Stimulated activated naive CD8-positive, alpha-beta T cell treated with anti-CD3 and anti-CD28 coated beads, Interleukin-15, Interleukin-2, amounts not matched to agents 100 ng/mL and 50 ng/mL, for 24 hours (primary cell): ENCODE measurements around the gene CTNND2.

ENCODE experiments used
- H3K27ac Mint-ChIP-seq: one replicate; pipeline ENCODE4 v1.8.0; 2021; ENCODE audit warnings: mild to moderate bottlenecking, mixed read lengths
- H3K27me3 Mint-ChIP-seq: one replicate; pipeline ENCODE4 v1.8.0; 2021; ENCODE audit warnings: mixed read lengths
- H3K36me3 Mint-ChIP-seq: one replicate; pipeline ENCODE4 v1.8.0; 2021; ENCODE audit warnings: low read depth, mixed read lengths
- H3K4me1 Mint-ChIP-seq: one replicate; pipeline ENCODE4 v1.8.0; 2021; ENCODE audit warnings: low read depth, mixed read lengths
- H3K4me3 Mint-ChIP-seq: one replicate; pipeline ENCODE4 v1.8.0; 2021; ENCODE audit warnings: mild to moderate bottlenecking, mixed read lengths
- H3K9me3 Mint-ChIP-seq: one replicate; pipeline ENCODE4 v1.8.0; 2021; ENCODE audit warnings: mixed read lengths

CTNND2 gene

DNA sequence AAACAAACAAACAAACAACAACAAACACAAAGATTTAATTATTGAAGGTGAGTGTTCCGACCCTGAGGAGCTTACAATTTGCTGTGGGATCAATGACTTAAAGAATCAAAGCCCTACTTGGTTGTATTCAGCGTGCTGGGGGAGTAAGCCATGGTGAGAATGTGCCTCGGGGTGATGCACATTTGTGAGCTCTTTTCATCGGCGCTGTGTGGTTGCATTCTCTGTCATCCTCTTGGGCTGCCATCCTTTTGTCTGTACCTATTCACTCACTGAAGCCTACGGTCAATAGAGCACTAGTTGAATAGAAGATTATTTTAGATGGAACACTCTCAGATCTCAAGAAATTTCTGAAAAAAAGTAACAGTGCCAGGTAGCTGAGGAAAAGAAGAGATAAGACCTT is 203.9 kb downstream of the CTNND2 start:
- H3K27me3 Mint-ChIP-seq: no peaks in the 10 kb centered on the region
- H3K9me3 Mint-ChIP-seq: no peaks in the 10 kb centered on the region
- no peak overlapping the region for H3K4me3 Mint-ChIP-seq
- H3K36me3 Mint-ChIP-seq: no peaks in the 10 kb centered on the region
- H3K4me1 Mint-ChIP-seq: no peaks in the 10 kb centered on the region
- H3K27ac Mint-ChIP-seq: no peak overlapping the region

DNA sequence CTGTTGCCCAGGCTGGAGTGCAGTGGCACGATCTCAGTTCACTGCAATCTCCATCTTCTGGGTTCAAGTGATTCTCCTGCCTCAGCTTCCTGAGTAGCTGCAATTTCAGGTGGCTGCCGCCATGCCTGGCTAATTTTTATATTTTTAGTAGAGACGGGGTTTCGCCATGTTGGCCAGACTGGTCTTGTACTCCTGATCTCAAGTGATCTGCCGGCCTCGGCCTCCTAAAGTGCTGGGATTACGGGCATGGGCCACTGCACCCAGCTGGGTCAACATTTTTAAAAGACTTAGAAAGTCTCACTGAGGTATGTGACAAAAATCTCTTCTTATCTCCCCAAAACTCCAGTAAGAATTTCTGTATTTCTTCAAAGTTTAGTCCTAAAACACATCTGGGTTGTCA is 211.6 kb downstream of the CTNND2 start:
- Mint-ChIP-seq H3K9me3 (no peaks in the 10 kb centered on the region), H3K4me1 (no peaks in the 10 kb centered on the region)

DNA sequence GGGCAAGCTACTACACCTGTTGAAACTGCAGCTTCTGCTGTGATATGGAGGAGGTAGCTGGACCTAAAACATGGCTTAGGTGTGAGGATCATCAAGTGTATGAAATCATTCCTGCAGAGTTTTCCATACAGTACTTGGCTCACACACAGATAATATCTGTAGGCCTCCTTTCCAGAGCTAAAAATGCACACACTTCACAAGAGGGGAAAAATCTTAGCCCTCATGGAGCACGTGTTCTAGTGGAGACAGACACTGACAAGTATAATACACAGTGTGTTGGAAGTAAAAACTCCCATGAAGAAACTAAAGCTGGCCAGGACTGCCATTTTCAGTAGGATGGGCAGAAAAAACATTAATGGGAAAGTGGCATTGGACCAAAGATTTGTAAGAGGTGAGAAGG is 216.7 kb downstream of the CTNND2 start:
- H3K36me3 Mint-ChIP-seq: no peaks in the 10 kb centered on the region
- H3K4me1 Mint-ChIP-seq: no peaks in the 10 kb centered on the region
- H3K4me3 Mint-ChIP-seq: no peak overlapping the region

More for the DNA sequence above, 211.6 kb downstream of the CTNND2 start:
- no peak overlapping the region for H3K27ac Mint-ChIP-seq
- no peaks in the 10 kb centered on the region for H3K36me3 Mint-ChIP-seq
- H3K27me3 Mint-ChIP-seq: no peaks in the 10 kb centered on the region
- H3K4me3 Mint-ChIP-seq: no peak overlapping the region

DNA sequence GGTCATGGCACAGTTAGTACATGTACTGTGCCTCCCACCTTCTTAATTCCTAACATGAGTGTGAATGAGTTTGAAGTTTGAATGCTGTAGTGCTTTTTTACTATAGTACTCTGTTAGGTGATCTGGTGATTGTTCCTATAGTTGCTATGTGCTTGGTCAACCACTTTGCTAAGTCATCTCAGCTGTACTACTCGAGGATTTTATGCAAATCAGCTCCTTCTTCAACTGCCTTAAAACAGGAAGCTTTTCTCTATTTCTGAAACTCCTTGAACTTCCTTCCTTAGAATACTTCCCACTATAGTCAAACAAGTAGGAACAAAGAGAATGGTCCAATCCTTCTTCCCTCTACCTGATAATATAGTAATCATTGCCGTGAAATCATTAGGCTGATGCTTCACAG is 219.6 kb downstream of the CTNND2 start:
- H3K9me3 Mint-ChIP-seq: no peaks in the 10 kb centered on the region
- no peak overlapping the region for H3K4me3 Mint-ChIP-seq
- H3K36me3 Mint-ChIP-seq: no peaks in the 10 kb centered on the region
- H3K27me3 Mint-ChIP-seq: no peaks in the 10 kb centered on the region
- no peaks in the 10 kb centered on the region for H3K4me1 Mint-ChIP-seq
- no peak overlapping the region for H3K27ac Mint-ChIP-seq

More for the DNA sequence above, 216.7 kb downstream of the CTNND2 start:
- no peak overlapping the region for H3K27ac Mint-ChIP-seq
- H3K27me3 Mint-ChIP-seq: no peaks in the 10 kb centered on the region
- H3K9me3 Mint-ChIP-seq: no peaks in the 10 kb centered on the region

DNA sequence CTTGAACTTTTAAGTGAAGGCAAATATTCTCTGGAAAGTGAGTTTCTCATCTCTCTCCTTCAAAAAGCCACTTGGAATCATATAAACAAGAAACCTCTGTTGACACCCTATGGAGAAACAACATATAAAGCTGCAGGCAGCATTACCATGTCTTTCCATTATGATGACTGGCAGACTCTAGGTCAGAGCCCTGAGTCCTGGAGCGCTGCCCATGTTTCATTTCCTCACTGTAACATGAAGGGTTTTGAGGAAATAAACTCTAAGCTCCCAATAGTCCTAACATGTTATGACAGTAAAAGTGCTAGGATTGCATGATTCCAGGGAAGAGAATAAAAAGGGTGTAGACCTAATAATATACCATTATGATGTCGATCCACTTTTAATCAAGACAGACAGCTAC is 220.6 kb downstream of the CTNND2 start:
- Mint-ChIP-seq H3K4me3 (no peak overlapping the region), H3K27ac (no peak overlapping the region)

DNA sequence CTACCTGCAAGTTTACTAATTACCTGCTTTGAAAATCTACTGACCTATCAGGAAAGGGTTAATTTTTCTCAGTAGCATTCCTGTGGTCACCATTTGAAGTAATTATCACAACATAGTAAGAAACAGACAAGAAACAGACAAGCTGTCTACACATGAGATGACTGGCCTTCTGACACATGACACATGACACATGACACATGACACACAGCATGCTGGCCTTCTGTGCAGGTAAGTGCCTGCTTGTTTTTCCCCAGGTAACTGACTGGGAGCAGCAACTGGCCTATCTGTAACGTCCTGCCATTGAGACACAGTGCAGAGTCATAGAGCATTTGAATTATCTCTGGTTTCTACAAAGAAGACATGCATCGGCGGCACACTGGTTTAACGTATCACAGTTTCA is 222.4 kb downstream of the CTNND2 start:
- peaks cover 4% of the 10 kb centered on the region for H3K9me3 Mint-ChIP-seq
- H3K36me3 Mint-ChIP-seq: no peaks in the 10 kb centered on the region
- H3K27me3 Mint-ChIP-seq: no peaks in the 10 kb centered on the region
- H3K4me1 Mint-ChIP-seq: no peaks in the 10 kb centered on the region
- H3K27ac Mint-ChIP-seq: no peak overlapping the region
- H3K4me3 Mint-ChIP-seq: no peak overlapping the region

More for the DNA sequence above, 220.6 kb downstream of the CTNND2 start:
- H3K9me3 Mint-ChIP-seq: no peaks in the 10 kb centered on the region
- no peaks in the 10 kb centered on the region for H3K27me3 Mint-ChIP-seq
- no peaks in the 10 kb centered on the region for H3K36me3 Mint-ChIP-seq
- H3K4me1 Mint-ChIP-seq: no peaks in the 10 kb centered on the region

DNA sequence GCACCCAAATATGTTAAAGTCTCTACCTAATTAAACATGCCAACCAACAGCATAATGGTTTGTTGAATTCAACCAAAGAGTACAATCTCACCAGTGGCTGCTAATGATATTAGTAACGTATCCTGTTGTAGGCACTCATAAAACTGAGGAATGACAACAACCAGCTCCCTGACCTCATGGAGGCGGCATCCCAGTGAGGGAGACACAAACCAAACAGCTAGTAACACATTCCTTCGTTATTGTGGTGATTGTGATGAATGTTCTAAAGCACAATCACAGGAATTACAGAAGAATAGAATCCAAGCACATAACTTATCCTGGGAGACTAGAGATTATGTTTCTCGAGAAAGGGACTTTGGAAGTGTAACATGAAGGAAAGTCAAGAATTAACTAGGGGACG is 224.6 kb downstream of the CTNND2 start:
- H3K36me3 Mint-ChIP-seq: no peaks in the 10 kb centered on the region
- H3K4me1 Mint-ChIP-seq: no peaks in the 10 kb centered on the region
- H3K4me3 Mint-ChIP-seq: no peak overlapping the region
- no peak overlapping the region for H3K27ac Mint-ChIP-seq
- H3K27me3 Mint-ChIP-seq: no peaks in the 10 kb centered on the region
- H3K9me3 Mint-ChIP-seq: peaks cover 4% of the 10 kb centered on the region

DNA sequence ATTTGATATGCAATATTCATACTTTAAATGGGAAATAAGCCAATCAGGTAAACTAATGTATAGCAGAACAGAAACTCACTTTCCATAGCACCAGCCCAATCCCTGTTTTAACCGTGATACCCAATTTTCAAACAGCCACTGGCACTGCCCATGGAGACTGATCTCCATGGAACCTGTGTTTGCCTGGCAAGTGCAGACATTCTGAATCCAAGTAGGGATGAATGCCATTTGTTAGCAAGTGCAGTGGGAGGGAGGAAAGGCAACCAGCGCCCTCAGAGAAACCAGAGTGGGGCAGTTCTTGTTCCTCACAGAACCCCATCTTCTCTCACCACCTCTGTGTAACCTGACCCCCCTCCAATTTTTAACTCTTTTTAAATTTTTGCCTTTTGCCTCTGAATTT is 229.1 kb downstream of the CTNND2 start:
- no peaks in the 10 kb centered on the region for H3K27me3 Mint-ChIP-seq
- H3K9me3 Mint-ChIP-seq: peaks cover 7% of the 10 kb centered on the region
- H3K4me3 Mint-ChIP-seq: no peak overlapping the region
- no peaks in the 10 kb centered on the region for H3K4me1 Mint-ChIP-seq
- no peak overlapping the region for H3K27ac Mint-ChIP-seq
- no peaks in the 10 kb centered on the region for H3K36me3 Mint-ChIP-seq

DNA sequence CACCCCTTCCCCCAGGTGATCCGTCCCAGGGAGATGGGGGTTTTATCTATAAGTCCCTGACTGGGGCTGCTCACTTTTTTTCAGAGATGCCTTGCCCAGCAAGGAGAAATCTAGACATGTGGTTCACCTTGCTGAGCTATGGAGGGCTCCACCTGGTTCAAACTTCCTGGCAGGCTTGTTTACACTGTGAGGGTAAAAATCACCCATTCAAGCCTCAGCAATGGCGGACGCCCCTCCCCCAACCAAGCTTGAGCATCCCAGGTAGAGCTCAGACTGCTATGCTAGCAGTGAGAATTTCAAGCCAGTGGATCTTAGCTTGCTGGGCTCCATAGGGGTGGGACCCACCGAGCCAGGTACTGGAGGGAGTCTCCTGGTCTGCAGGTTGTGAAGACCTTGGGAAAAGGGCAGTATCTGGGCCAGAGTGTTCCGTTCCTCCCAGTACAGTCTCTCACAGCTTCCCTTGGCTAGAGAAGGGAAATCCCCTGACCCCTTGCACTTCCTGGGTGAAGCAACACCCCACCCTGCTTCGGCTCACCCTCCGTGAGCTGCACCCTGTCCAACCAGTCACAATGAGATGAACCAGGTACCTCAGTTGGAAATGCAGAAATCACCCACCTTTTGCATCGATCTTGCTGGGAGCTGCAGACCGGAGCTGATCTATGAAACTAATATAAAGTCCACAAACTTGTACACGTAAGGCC is 231.7 kb downstream of the CTNND2 start:
- Mint-ChIP-seq H3K4me3 (no peak overlapping the region), H3K27me3 (no peaks in the 10 kb centered on the region), H3K36me3 (no peaks in the 10 kb centered on the region), H3K4me1 (no peaks in the 10 kb centered on the region), H3K9me3 (peaks cover 15% of the 10 kb centered on the region), H3K27ac (no peak overlapping the region)

DNA sequence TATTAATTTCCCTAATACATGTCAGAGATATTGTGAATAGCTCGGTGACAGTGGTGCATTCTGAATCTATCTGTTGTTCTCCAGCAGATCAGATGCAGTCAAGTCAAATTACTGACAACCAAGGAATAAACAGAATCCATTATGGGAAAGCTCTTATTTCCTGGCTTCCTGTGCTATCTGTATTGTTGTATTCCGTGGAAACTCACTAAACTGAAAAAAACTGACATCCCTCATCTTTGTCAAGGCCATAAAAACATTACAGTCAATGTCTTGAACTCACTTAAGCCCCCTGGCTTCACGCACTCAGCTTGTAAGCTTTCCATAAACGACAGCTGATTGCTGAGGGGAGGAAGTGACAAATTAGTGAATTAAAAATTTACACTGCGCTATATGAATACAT is 245.9 kb downstream of the CTNND2 start:
- no peaks in the 10 kb centered on the region for H3K27me3 Mint-ChIP-seq
- no peak overlapping the region for H3K4me3 Mint-ChIP-seq
- H3K4me1 Mint-ChIP-seq: no peaks in the 10 kb centered on the region
- H3K27ac Mint-ChIP-seq: no peak overlapping the region
- no peaks in the 10 kb centered on the region for H3K36me3 Mint-ChIP-seq
- peaks cover 3% of the 10 kb centered on the region for H3K9me3 Mint-ChIP-seq

DNA sequence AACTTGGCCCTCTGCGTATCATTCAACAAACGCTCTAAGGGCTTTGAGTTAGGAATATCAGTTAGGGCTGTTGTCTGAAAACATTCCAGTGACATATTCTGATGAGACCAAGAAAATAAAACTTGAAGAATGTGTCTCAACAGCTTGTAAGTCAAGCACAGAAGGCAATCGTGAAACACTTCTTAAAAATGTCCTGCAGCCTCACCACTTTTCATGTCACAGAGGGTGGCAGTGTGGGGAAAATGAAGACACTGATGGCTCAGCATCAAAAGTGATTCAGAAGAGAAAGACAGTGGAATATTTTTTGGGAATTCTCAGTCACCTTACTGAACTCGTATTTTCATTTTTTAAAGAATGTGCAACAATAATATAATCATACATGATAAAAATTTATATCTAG is 247.3 kb downstream of the CTNND2 start:
- Mint-ChIP-seq H3K27ac (no peak overlapping the region), H3K4me3 (no peak overlapping the region), H3K36me3 (no peaks in the 10 kb centered on the region), H3K27me3 (no peaks in the 10 kb centered on the region), H3K4me1 (no peaks in the 10 kb centered on the region), H3K9me3 (peaks cover 3% of the 10 kb centered on the region)

DNA sequence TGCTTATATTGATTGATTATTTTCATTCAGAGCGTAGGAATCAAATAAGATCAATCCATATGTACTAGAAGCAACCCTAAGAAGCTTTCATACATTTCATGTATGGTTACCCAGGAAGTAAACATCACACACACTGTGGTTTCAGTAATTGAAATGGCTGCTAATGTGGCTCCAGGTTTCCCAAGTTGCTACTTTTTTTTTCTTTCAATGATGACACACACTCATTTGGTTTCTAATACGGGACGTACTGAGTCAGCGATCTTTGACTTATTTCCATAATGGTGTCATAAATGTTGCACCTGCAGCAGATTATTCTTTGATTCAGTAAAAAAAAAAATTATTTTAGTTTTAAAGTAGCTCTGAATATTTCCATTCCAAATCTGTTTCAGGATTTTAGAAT is 248.6 kb downstream of the CTNND2 start:
- H3K36me3 Mint-ChIP-seq: no peaks in the 10 kb centered on the region
- no peaks in the 10 kb centered on the region for H3K4me1 Mint-ChIP-seq
- no peaks in the 10 kb centered on the region for H3K27me3 Mint-ChIP-seq
- no peak overlapping the region for H3K27ac Mint-ChIP-seq
- H3K9me3 Mint-ChIP-seq: peaks cover 3% of the 10 kb centered on the region
- H3K4me3 Mint-ChIP-seq: no peak overlapping the region

DNA sequence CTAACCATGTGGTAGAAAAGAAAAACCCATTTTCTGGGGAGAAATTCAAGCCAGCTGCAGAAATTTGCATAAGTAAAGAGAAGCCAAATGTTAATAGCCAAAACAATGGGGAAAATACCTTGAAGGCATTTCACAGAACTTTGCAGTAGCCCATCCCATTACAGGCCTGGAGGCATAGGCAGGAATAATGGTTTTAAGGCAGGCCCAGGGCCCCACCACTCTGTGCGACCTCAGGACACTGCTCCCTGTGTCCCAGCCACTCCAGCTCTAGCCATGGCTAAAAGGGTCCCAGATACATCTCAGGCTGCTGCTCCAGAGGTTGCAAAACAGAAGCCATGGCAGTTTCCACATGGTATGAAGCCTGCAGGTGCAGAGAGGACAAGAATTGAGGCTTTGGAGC is 253.3 kb downstream of the CTNND2 start:
- Mint-ChIP-seq H3K9me3 (no peaks in the 10 kb centered on the region), H3K4me1 (no peaks in the 10 kb centered on the region), H3K27ac (no peak overlapping the region), H3K36me3 (no peaks in the 10 kb centered on the region), H3K27me3 (no peaks in the 10 kb centered on the region), H3K4me3 (no peak overlapping the region)

DNA sequence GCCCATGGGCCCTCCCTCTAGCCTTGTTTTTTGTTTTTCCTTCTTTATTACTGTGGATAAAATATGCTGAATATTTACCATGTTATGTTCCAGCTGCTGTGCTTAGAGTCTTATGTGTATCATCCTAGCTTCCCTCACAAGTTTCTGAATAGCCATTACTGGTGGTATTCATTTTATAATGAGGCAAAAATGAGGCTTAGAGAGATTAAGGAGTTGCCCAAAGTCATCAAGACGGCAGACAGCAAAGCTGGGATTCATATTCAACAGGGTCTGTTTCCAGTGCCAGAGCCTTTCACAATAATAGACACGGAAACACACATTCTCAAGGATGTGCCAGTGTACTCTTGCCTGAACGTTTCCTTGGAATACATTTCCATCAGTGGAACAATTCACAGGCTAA is 258.1 kb downstream of the CTNND2 start:
- Mint-ChIP-seq H3K36me3 (no peaks in the 10 kb centered on the region), H3K4me1 (no peaks in the 10 kb centered on the region), H3K4me3 (no peak overlapping the region), H3K9me3 (no peaks in the 10 kb centered on the region), H3K27me3 (no peaks in the 10 kb centered on the region), H3K27ac (no peak overlapping the region)

DNA sequence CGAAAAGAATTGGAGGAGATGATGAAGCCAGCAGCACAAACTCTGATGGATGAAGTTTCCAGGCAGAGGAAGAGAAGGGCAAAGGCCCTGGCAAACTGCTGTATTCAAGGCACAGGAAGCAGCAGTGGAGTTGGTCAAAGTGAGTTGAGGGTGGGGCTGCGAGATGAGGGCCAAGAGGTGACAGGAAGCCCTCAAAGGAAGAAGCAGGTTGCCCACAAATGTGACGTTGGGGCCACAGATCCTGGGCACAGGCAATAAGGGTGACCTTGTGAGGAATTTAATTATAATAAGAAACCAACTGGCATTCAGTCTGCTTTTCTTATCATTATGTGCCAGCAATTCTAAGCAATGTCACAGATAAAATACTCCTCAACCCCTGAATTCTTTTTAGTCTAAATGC is 261.8 kb downstream of the CTNND2 start:
- no peaks in the 10 kb centered on the region for H3K4me1 Mint-ChIP-seq

DNA sequence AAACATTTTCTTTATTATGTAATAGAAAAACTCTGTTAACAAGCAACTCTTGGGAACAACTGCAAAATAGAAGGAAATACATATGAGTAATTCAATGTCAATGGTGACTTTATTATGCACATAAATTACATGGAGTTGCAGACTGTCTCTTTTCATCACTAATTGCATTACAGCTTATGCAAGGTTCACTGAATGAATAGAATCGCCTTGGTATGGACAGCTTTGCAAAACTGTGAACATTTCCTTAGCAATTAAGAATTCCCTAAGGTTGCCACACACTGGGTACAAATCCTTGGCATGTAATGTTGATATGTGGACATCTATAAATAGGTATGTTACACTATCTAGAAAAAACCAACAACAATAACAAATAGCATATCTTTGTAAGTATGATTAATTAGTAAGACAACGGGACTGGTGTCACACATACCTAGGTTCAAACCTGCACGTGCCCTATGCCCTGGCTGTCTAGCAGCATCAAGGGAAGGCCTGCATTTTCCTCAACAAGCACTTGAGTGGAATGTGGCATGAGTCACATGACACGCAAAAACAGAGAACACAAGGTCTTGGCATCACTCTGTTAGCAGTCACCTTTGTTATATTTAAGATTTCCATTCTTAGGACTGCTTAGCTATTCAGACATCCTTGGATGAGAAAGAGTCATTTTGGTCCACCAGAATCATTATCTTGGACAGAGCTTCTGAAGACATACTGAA is 263.9 kb downstream of the CTNND2 start:
- no peaks in the 10 kb centered on the region for H3K27me3 Mint-ChIP-seq
- H3K4me3 Mint-ChIP-seq: no peak overlapping the region
- H3K4me1 Mint-ChIP-seq: no peaks in the 10 kb centered on the region
- no peak overlapping the region for H3K27ac Mint-ChIP-seq
- H3K9me3 Mint-ChIP-seq: no peaks in the 10 kb centered on the region
- no peaks in the 10 kb centered on the region for H3K36me3 Mint-ChIP-seq

More for the DNA sequence above, 261.8 kb downstream of the CTNND2 start:
- Mint-ChIP-seq H3K27ac (no peak overlapping the region), H3K27me3 (no peaks in the 10 kb centered on the region), H3K9me3 (no peaks in the 10 kb centered on the region), H3K36me3 (no peaks in the 10 kb centered on the region), H3K4me3 (no peak overlapping the region)
